MM.1S (cell line): ENCODE measurements around the gene ITGA11.

ENCODE experiments used
- CTCF ChIP-seq: fragments of 300-600 bp; sonication (generic); IDR thresholded peaks from 2 replicates; pipeline ENCODE4 v1.5.1; 2016; ENCODE audit warnings: antibody characterized with exemption, low read length, mixed read lengths
- EZH2phosphoT487 ChIP-seq: fragments of 300-600 bp; sonication (generic); IDR thresholded peaks from 2 replicates; pipeline ENCODE4 v1.6.1; 2018; ENCODE audit warnings: antibody characterized with exemption, low read length

- TF ChIP-seq CTCF, result no peak
- TF ChIP-seq EZH2phosphoT487, result no peak
Observed at GRCh38 chr15:68442041-68442440, 10.1 kb upstream of the ITGA11 start.
